Colonic mucosa (tissue), 4 donors: ENCODE results near the gene CLPTM1L. TPM values are rescaled to one million over a fixed set of nuclear protein-coding genes. Genes with fewer than 3 reads are reported as not detected.

Experiments
- DNase-seq: peaks from one replicate; pipeline ENCODE4 v3.0.0-alpha.2; 2020
- H3K27ac ChIP-seq: fragments of 200-600 bp; one replicate; pipeline ENCODE4 v1.8.0; 2021
- H3K27me3 ChIP-seq: fragments of 200-600 bp; one replicate; pipeline ENCODE4 v1.8.0; 2021
- H3K36me3 ChIP-seq: fragments of 200-600 bp; one replicate; pipeline ENCODE4 v1.8.0; 2021
- H3K4me1 ChIP-seq: fragments of 200-600 bp; one replicate; pipeline ENCODE4 v1.8.0; 2021; ENCODE audit warnings: mild to moderate bottlenecking
- H3K4me3 ChIP-seq: fragments of 200-600 bp; one replicate; pipeline ENCODE4 v1.8.0; 2021
- H3K9ac ChIP-seq, 2 donors: one replicate each; pipeline ENCODE4 v1.7.0; 2013; ENCODE audit warnings: control low read depth in 2 of 2, low read depth in 2 of 2, low read length in 2 of 2
- H3K9me3 ChIP-seq: fragments of 200-600 bp; one replicate; pipeline ENCODE4 v1.8.0; 2021
- CTCF ChIP-seq: fragments of 200-600 bp; IDR thresholded peaks from one replicate; pipeline ENCODE4 v1.8.0; 2022; ENCODE audit warnings: antibody characterized with exemption, mild to moderate bottlenecking
- intact Hi-C: fragments of 100-400 bp; cut with DNase I; formaldehyde crosslinking; loops from one replicate; pipeline ENCODE4 v1.14.1; 2022
- total RNA-seq, 2 donors: library from RNA; stranded (reverse); fragmentation: NEBNext Ultra II Directional in 1 of 2; extraction: Animal tissue kit (Norgen Biotek cat#: 25700) in 1 of 2; gene quantifications; one replicate each; pipeline ENCODE4 v1.2.1, GENCODE V29; 2021
- donor health status: healthy.
- donor health status: DM: no; HTN: no; CAD: no.
- donor health status: DM: no; HTN: no; CAD: no.

The CLPTM1L gene
- total RNA-seq, 2 donors from 2014 or later = 80.1 to 138 TPM

- Histone ChIP-seq H3K36me3 (no peaks in the 10 kb centered on the region), H3K4me1 (peaks cover 4% of the 10 kb centered on the region), H3K9ac (peak overlapping the region; percentile 66 to 86), H3K27ac (peak overlapping the region; percentile 67), H3K27me3 (no peaks in the 10 kb centered on the region), H3K4me3 (peak overlapping the region; percentile 68), H3K9me3 (no peaks in the 10 kb centered on the region)
- intact Hi-C loops = no loop called here
- DNase-seq = peak; percentile 66
- TF ChIP-seq CTCF = no peak
These were observed 41.4 kb upstream of the CLPTM1L start for GRCh38 chr5:1386274-1386717.

GRCh38 chr5:1385395-1386273 is 40.7 kb upstream of the CLPTM1L start:
- H3K9me3 ChIP-seq = no peaks in the 10 kb centered on the region
- peak overlapping the region; percentile 67 for H3K27ac ChIP-seq
- TF ChIP-seq CTCF = no peak
- peak overlapping the region; percentile 66 to 86 for H3K9ac ChIP-seq
- DNase-seq = peak; percentile 95
- no peaks in the 10 kb centered on the region for H3K36me3 ChIP-seq
- H3K4me1 ChIP-seq = peaks cover 4% of the 10 kb centered on the region
- H3K27me3 ChIP-seq = no peaks in the 10 kb centered on the region
- intact Hi-C loops = no loop called here
- peak overlapping the region; percentile 68 for H3K4me3 ChIP-seq

- no peak for TF ChIP-seq CTCF
- intact Hi-C loops = no loop called here
- no peak overlapping the region for H3K4me3 ChIP-seq
- no peaks in the 10 kb centered on the region for H3K27me3 ChIP-seq
- no peaks in the 10 kb centered on the region for H3K36me3 ChIP-seq
- H3K9me3 ChIP-seq = no peaks in the 10 kb centered on the region
- peaks cover 4% of the 10 kb centered on the region for H3K4me1 ChIP-seq
- no peak for DNase-seq
- H3K27ac ChIP-seq = no peak overlapping the region
- no peak overlapping the region for H3K9ac ChIP-seq
These were observed 39.6 kb upstream of the CLPTM1L start for GRCh38 chr5:1384521-1384920.

- H3K9me3 ChIP-seq = no peaks in the 10 kb centered on the region
- peaks cover 4% of the 10 kb centered on the region for H3K4me1 ChIP-seq
- intact Hi-C loops = no loop called here
- no peak for DNase-seq
- H3K9ac ChIP-seq = no peak overlapping the region
- no peak overlapping the region for H3K27ac ChIP-seq
- H3K27me3 ChIP-seq = no peaks in the 10 kb centered on the region
- H3K4me3 ChIP-seq = no peak overlapping the region
- no peak for TF ChIP-seq CTCF
- no peaks in the 10 kb centered on the region for H3K36me3 ChIP-seq
These were observed 39.0 kb upstream of the CLPTM1L start for GRCh38 chr5:1383886-1384401.

- H3K27me3 ChIP-seq = no peaks in the 10 kb centered on the region
- no peak for TF ChIP-seq CTCF
- H3K36me3 ChIP-seq = no peaks in the 10 kb centered on the region
- no peak for DNase-seq
- no peak overlapping the region for H3K4me3 ChIP-seq
- H3K4me1 ChIP-seq = peaks cover 4% of the 10 kb centered on the region
- no peaks in the 10 kb centered on the region for H3K9me3 ChIP-seq
- intact Hi-C loops = no loop called here
- H3K9ac ChIP-seq = no peak overlapping the region
- no peak overlapping the region for H3K27ac ChIP-seq
These were observed 38.4 kb upstream of the CLPTM1L start for GRCh38 chr5:1383344-1383743.
